Posterior vena cava (tissue), 2 donors: ENCODE data around the gene TMPRSS4. TPM values are rescaled to one million over a fixed set of nuclear protein-coding genes. Genes with fewer than 3 reads are reported as not detected.
A peak's percentile ranks its signal among the peaks of the same experiment; 100 is the strongest.
"Not testable (repeated sequence)": the region's sequence is repeated elsewhere in the genome, so short reads cannot be mapped to it uniquely, and the experiment has no call there.

Experiments used
- DNase-seq: peaks from one replicate; pipeline ENCODE4 v3.0.0-alpha.2; 2020; ENCODE audit warnings: low spot score
- intact Hi-C, 2 donors: fragments of 100-400 bp; cut with DNase I; formaldehyde crosslinking; loops; one replicate each; pipeline versions ENCODE4 v1.14.1 to v1.14.2; 2022 to 2023
- total RNA-seq, 2 donors: library from RNA; stranded (reverse); fragmentation: NEBNext Ultra II Directional; extraction: Animal tissue kit (Norgen Biotek cat#: 25700); gene quantifications; one replicate each; pipeline ENCODE4 v1.2.1, GENCODE V29; 2021
- donor health status: DM: yes; HTN: yes; CAD: no.
- donor health status: DM: yes; HTN: yes; CAD: no.

TMPRSS4 gene
- total RNA-seq, 2 donors from 2014 or later, result not detected

DNA sequence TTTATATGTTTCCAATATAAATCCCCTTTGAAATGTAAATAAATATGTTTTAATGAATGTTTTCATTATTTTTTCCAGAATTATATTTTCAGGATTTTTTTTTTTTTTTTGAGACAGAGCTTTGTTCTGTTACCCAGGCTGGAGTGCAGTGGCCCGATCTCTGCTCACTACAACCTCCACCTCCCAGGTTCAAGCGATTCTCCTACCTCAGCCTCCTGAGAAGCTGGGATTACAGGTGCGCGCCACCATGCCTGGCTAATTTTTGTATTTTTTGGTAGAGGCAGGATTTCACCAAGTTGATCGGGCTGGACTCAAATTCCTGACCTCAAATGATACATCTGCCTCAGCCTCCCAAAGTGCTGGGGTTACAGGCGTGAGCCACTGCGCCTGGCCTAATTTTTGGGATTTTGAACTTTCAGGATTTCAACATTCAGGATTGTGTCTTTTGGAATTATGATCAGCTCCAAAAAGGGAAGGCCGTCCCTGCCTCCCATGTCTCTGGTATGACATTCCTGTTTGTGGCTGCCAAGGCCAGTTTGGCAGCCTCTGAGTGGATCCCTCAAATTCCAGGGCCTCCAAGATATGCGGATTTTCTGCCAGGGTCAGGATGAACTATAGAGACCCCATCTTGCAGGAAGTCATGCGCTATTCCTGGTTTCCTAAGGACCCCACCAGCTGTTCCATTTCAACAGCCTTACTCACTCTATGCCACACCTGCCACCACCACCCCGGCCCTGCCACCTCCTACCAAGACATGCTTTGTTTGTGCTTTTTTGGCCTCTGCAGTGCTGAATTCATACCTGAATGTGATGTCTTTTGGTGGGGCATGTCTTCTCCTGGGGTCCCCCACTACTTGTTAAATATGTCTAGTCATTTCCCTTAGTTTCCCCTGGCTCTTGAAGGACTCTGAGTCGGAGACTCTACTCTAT is 21.9 kb upstream of the TMPRSS4 start:
- DNase-seq, result peak; percentile 61
- intact Hi-C loops, result loop anchor here in 1 of 2 donors (5.0 kb wide), 1 partner anchor 253 kb away; no protein-coding TSS in a partner anchor

DNA sequence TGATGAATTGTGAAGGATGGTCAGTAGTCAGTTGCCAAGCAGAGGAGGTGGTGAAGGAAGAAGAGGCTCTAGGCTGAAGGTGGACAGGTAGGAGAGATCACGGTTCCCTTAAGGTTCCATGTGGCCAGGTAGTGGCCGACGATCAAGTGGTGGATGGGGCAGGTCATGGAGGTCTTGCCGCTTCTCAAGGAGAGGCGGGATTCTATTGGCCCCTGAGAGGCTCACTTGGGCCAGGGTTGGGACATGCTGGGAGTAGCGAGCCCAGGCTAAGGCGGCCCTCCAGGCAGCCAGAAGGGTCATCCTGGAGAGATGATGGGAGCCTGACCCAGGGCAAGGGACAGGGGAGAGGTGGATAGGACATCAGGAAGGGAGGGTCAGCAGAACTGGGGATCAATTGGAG is 20.9 kb upstream of the TMPRSS4 start:
- DNase-seq, result peak; percentile 26

DNA sequence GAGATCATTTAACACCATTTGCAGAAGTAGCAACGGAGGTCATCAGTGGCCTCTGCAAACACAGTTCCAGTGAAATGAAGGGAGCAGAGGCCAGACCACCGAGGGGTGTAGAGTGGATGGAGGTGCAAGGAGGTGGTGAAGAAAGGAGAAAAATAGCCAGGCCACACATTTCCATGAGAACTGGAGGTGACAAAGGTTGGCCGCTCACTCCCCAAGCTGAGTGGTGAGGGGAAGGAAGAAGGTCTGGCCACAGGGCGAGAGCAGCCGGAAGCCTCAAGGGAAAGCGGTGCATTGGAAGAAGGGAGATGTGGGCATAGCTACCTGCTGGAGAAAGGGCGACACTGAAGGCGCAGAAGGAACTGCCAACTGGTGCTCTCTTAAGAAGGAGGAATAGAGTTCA is 20.1 kb upstream of the TMPRSS4 start:
- no peak for DNase-seq
- intact Hi-C loops, result loop anchor here in 1 of 2 donors (5.0 kb wide), 1 partner anchor 255 kb away; no protein-coding TSS in a partner anchor

More for the DNA sequence above, 20.9 kb upstream of the TMPRSS4 start:
- intact Hi-C loops, result loop anchor here in 1 of 2 donors (5.0 kb wide), 1 partner anchor 254 kb away; no protein-coding TSS in a partner anchor

DNA sequence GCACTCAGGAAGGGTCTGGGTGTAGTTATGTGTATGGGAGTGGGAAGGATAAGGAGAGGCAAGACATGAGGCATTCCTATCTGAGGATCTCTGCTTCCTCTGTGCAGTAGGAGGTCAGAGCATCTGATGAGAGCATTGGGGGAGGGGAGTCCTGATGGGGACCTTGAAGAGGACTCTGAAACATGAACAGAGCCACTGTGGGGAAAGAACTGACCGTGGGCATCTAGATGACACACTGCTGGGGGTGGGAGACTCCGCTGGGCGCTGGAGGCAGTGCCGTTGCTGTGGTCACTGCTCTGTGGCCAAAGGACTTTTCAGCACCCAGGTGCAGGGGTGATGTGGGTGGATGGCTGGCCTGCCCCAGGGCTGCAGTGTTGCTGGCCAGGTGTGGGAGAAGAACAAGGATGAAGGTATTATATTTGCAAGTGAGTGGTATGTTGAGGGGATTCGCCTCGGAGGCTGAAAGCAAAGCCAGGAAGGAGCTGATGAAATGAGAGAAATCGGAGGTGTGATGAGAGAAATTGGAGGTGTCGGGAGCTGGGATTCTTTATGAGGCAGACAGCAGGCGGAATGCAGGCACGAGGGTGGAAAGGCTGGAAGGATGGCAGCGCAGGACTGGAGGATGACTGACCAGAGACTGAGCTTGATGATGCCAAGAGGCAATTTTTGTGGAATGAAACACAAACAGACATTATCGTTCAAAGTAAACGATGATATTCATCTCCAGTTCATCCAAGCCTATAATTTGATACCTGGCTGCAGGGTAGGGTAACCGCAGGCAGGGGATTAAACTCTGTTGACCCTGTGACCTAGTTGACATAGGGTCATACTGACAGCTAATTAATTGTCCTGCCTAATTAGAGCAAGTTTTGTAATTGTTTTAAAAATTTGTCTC is 19.4 kb upstream of the TMPRSS4 start:
- peak; percentile 57 for DNase-seq
- intact Hi-C loops, result loop anchor here in 1 of 2 donors (5.0 kb wide), 1 partner anchor 255 kb away; no protein-coding TSS in a partner anchor

DNA sequence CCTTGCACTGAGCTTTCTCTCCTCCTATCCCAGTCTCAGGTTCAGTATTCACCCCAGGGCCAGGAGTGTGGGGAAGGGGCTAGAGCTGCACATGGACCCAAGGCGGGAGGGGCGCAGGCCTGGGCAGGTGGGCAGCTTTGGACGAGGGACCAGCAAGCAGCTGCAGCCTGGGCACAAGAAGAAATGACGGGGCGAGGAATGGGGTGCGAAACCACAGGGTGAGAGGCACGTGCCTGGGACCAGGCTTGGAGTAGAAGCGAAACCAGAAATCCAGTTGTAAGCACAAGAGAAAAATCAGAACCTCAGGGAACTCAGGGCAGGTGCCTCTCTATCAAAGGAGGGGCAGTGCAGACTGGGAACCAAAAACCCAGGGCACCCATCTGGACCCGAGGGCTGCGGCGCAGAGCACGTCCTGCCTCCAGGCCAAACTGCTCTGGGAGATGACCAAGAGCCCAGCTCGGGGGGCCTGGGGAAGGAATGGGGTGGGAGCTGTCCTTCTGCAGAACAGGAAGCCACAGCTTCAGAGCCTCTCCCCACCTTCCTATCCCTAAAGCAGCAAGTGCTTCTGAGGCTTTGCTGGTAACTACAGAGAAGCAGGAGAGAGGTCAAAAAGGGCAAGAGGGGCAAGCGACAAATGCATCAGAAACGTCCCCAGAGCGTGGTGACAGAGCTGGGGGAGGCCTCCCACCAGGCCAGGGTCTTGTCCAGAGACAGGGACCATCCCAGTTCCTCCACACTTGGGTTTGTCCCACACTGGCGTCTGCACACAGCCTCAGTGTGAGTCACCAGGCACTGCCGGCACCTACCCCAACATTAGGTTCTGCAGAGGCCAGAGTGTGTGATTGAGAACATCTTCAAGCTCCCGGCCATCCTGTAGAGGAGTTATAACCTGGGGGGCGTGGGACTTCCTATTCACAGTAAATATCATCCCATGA is 18.3 kb upstream of the TMPRSS4 start:
- intact Hi-C loops, result loop anchor here in 1 of 2 donors (5.0 kb wide), 1 partner anchor 256 kb away; no protein-coding TSS in a partner anchor
- peak; percentile 61 for DNase-seq

DNA sequence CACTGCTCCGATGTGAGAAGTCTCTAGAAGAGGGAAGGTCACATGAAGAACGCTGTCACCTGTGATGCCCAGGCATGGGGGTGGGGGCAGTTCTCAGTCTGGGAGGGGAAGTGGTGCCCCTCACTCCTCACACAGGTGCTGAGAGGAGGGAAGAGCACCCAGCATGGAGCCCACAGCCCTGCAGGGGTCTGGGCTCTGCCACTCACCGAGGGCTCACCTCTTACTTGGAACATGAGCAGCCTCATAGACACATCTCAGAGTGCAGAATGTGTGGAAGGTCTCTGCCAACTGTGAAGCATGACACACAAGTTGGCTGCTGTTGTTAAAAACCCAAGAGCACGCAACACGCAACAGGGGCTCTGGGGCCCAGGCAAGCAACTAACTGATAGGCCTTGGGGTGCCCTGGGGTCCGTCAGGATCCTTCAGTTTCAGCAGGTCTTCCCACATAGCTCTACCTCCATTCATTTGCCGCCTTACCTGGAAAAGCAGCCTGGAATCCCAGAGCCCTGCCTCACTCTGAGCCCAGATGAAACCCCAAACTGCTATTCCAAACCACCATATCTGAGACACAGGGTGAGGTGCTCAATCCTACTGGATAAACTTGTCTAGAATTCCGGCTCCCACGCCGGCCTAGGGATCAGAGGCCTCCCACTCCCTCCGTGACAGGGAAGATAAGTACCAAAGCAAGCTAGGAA is 17.5 kb upstream of the TMPRSS4 start:
- peak; percentile 67 for DNase-seq
- intact Hi-C loops, result loop anchor here in 1 of 2 donors (5.0 kb wide), 1 partner anchor 257 kb away; no protein-coding TSS in a partner anchor

DNA sequence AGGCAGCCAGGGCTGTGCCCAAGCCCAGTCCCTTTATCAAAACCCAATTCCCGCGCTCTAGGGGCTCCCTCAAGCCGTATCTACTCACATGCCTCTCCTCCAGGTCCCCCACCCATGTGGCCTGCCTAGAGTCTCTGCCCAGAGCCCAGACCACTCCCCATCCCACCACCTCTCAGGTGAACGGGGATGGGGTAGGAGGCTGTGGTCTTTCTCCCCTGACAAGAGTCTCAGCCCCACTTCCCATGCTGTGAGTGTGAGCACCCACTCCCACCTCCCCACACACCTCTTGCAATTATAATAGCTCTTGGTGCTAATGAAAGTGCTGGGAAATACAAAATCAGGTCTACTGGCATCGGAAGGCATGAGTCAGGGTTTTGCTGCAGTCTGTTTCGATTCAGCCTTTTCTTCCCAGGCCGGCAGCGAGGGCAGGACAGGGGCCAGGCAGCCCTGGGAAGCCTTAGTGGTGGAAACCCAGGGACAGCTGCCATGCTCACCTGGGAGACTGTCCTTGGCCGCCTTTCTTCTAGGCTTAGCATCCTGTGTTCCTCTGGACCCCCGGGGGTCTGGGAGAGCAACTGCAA is 16.7 kb upstream of the TMPRSS4 start:
- peak; percentile 68 for DNase-seq
- intact Hi-C loops, result no loop called here

DNA sequence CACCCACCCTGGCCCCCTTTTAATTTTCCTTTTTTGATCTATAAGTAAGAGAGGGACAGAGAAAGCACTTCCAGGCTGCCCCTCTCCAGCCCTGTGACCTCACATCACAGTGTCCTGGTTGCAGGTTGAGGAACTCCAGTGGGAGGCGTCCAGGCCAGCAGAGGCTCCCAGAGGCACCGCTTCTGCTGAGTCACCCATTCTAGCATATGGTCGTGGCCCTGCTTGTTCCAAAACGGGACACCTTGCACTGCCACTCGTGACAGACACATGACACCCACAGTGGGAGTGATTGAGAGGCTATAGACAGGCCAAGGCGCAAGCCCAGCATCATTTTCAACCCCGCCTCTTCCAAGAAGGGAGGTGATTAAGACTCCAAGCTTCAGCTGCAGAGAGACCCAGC is 16.0 kb upstream of the TMPRSS4 start:
- DNase-seq, result peak; percentile 73
- intact Hi-C loops, result no loop called here

DNA sequence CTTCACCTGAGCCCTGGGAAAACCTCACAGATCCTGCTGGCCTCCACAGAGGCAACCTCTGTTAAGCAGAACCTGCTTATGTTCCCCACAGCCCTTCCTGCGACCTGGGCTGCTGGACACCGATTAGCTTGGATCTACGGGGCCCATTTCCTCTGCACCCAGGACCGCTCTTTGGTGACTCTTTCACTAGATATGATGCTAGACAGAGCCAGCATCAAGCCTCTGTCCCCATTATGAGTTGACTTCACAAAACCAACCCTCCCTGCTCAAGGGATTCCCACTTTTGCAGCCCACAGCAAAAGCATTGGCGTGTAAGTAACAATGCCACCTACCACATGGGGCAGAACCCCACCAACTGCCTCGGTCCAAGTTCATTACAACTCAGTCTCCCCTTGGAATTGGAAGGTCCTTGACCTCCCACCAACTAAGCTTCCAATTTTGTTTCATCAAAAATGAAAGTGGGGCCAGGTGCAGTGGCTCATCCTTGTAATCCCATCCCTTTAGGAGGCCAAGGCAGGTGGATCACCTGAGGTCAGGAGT is 15.2 kb upstream of the TMPRSS4 start:
- peak; percentile 56 for DNase-seq
- intact Hi-C loops, result no loop called here

DNA sequence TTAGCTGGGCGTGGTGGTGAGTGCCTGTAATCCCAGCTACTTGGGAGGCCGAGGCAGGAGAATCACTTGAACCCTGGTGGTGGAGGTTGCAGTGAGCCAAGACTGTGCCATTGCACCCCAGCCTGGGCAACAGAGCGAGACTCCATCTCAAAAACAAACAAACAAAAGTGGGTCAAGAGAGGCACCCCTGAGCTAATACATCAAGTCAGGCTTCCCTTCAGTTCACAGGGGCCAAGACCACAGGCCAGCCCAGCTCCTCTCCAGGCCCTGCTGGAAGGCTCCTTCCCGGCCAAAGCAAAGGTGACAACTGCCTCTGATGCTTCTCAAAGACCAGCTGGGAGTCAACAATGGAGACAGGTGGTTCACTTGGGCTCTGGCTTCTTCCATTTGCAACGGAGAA is 14.7 kb upstream of the TMPRSS4 start:
- intact Hi-C loops, result not testable (repeated sequence)
- DNase-seq, result peak; percentile 48

DNA sequence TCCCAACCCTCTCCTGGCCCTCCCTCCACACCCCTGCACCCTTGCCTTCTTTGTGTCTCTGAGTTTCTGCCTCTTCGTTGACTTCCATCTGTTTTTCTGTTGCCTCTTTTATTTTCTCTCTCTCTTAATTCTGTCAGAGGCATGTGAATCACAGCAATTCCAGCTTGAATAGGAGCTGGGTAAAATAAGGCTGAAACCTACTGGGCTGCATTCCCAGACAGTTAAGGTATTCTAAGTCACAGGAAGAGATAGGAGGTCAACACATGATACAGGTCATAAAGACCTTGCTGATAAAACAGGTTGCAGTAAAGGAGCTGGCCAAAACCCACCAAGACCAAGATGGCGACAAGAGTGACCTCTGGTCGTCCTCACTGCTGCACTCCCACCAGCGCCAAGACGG is 14.2 kb upstream of the TMPRSS4 start:
- DNase-seq, intact Hi-C loops: not testable (repeated sequence)

DNA sequence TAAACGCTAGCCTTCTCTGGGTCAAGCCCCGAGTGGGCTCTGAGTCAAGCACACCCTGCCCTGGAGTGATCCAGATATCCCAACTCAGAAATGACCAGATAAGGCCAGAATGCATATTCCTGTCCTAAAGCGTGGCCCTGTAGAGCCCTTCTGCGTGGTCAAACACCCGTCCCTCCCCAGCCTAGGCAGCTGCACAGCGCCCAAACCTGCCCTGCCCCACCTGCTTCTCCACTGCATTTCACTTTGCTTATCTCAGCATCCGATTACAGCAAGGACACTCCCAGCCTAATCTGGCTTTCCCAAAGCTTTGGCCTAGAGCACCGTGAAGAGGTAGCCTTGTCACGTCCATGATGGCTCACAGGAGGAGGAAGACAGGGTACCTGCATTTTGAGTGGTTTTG is 11.9 kb upstream of the TMPRSS4 start:
- intact Hi-C loops, result no loop called here
- DNase-seq, result peak; percentile 9

DNA sequence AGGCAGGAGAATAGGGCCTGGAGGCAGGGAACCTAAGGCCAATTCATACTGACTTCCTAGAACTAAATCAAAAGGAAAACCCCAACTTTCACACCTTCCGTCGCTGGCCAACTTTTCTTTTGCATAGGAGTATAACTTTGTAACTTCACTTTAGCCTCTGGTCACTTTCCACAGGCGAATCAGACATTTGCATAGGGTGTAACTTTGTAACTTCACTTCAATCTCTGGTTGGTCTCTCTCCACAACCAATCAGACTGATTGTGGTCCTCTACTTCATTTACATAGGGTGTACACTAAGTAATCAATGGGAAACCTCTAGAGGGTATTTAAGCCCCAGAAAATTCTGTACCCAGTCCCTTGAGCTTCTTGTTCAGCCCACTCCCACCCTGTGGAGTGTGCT is 11.5 kb upstream of the TMPRSS4 start:
- no peak for DNase-seq
- intact Hi-C loops, result no loop called here

DNA sequence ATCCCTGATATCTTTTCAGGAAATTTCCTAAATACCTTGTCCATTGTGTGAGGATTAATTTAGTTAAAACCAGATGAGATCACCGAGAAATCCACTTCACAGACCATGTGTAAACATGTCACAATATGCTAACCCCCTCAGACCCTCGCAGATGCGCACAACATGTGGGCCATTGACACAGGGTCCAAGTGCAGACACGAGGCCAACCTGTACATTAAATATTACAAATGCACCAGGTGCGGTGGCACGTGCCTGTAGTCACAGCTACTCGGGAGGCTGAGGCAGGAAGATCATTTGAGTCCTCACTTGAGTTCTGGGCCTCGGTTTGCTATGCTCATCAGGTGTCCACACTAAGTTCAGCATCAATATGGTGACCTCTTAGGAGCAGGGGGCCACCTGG is 9.9 kb upstream of the TMPRSS4 start:
- intact Hi-C loops, result no loop called here
- DNase-seq, result peak; percentile 46

DNA sequence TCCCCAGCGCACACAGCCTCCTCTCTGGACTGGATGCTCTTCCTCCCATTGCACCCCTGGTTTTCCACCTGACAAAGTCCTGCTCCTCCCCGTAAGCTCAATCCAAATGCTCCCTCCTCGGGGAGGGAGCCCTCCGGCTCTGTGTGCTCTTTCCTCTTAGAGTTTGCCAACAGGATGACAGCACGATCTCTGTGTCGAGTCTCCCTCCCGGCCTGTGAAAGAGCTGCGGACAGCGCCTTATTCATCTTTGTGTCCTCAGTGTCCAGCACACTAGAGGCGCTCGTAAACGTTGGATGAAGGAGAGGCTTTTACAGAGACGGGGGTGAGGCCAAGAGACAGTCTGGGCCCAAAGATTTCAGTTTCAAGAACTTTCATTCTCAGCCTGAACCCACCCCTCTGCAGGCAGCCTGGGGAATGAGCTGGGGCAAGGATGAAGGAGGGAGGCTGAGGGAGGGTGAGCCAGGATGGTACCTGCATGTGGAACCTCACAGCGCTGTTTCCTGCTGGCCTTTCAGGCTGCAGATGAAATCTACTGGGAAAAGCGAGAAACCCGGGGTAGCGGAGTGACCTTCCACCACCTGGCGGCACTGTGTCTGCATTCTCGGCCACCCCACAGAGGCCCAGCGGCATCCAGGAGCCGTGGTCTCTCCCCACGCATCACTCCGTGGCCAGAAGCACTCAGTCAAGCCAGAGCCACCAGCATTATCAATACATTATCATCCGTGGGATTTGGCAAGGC is 8.5 kb upstream of the TMPRSS4 start:
- DNase-seq, result no peak
- intact Hi-C loops, result no loop called here

DNA sequence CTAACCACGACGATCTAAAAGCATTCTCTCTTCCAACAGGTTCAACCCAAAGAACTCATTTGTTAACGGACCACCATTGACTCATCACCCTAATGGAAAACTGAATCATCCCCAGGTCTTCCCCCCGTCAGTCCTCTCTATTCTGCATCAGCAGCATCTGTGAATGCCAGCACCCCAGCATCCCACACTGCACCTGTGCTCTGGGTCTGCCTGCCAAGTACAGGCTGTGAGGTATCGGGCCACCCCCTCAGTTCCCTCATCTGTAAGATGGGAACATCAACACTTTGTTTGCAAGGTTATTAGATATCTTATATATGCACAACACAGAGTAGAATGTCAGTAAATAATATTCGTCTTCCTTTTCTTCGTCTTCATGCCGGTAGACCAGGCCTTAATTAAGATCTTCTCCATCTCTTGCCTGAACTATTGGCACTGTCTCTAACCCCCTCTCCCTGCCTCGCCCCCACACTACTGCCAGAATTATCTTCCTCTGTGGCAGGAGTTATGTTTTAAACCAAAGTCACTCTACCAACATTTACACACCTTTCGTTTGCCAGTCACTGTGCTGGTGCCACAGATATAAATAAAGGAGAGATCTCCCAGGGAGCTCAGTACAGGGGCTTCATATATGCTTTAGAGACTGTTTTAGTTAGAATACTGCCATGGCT is 7.8 kb upstream of the TMPRSS4 start:
- intact Hi-C loops, result no loop called here
- DNase-seq, result no peak
